Activated CD4-positive, alpha-beta T cell treated with anti-CD3 and anti-CD28 coated beads, Interleukin-2, amount 50 U/mL, for 1 hour (primary cell): ENCODE measurements around the gene POM121.
A peak's percentile ranks its signal among the peaks of the same experiment; 100 is the strongest.
"Not testable (repeated sequence)": the region's sequence is repeated elsewhere in the genome, so short reads cannot be mapped to it uniquely, and the experiment has no call there.

Source experiments
- DNase-seq: peaks from one replicate; pipeline ENCODE4 v3.0.0-alpha.2; 2020

The POM121 gene

DNA sequence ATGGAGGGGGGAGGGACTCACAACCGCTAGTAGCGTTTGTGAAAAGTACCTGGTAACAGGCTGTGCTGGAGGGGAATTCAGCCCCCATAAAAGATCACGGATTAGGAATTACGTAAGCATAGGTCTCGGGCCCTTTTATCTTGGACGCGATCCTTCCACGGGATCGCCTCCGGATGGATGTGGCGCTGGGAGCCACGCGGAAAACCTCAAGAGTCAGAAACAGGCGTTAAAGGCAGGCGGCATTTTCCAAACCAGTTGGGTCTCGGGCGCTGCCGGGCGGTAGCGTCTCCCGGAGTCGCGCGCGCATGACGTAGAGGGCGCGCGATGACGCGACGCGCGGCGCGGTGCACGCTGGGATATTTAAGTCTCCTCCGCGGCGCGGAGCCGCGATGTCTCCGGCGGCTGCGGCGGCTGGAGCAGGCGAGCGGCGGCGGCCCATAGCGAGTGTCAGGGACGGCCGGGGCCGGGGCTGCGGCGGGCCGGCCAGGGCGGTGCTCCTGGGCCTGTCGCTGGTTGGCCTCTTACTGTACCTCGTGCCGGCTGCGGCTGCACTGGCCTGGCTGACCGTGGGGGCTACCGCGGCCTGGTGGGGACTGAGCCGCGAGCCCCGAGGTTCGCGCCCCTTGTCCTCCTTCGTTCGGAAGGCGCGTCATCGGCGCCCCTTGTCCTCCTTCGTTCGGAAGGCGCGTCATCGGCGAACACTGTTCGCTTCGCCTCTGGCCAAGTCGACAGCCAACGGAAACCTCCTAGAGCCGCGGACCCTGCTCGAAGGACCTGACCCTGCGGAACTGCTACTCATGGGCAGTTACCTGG is at the start of gene POM121:
TSS of gene POM121 (plus strand) at position 363 of the 813 bp plus-strand sequence. CDS start at position 390, 27 bp downstream.
- DNase-seq, result peak; percentile 81

DNA sequence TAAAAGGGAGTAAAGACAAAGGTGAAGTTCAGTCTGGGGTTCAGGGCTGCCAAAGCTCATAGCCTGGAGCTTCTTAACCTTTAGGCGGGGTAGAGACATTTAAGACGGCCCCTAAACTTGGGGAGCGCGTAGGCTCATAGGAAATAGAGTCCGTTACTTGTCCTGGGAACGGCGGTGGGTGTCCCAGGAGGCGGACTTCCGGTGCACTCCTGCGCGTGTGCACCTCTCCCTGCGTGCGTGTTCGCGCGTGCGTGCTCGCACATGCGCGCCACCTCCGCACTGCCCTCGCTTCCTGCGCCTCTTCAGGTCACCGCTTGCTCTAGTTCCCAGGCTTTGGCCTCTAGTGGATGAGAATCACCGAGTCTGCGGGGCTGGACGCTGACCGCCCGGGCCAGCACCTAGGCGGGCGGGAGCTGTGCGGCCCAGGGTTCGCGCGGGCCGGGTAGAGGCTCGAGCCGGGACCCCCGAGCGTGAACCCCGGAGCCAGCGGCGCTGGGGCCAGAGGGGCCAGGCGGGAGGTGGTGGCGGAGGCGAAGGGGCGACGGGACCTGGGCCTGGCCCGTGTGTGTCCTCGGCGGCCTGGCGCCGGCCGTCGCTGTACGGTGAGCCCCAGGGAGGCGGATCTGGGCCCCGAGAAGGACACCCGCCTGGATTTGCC is 45.7 kb upstream of the POM121 start:
- DNase-seq, result peak; percentile 60

DNA sequence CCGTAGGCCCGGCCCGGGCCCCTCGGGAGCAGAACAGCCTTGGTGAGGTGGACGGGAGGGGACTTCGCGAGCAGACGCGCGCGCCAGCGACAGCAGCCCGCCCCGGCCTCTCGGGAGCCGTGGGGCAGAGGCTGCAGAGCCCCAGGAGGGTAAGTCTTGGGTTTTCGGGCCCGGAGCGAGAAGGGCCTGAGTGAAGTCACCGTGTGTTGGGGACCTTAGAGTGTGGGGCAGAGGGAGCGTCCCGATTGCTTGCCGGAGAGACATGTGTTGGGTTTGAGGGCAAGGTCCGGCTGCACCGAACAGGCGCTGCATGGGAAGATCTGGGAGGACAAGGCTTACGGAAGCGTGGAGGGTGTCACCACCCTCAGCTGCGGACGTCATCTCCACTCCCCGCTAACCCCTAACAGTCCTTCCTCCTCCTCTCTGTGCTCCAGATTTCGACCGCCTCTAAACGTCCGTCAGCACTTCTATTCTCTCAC is 45.1 kb upstream of the POM121 start:
- DNase-seq, result peak; percentile 29

DNA sequence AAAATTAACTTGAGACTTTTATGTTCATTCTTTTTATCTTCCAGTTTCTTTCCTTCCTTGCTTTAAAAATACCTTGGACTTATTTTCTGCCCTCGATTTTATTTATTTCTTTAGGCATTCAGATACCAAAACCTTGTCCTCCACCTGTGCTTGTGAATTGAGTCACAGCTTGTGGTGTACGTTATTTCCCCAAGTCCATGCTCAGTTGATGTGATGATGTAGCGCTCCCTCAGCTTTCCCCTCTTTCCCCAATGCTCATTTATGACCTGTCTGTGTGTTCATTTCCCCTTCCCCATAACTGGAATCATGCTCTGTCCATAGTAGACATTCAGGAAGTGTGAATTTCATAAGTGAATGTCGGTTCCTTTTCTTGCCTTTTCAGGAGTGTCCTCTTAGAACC is 33.1 kb upstream of the POM121 start:
- DNase-seq, result not testable (repeated sequence)

DNA sequence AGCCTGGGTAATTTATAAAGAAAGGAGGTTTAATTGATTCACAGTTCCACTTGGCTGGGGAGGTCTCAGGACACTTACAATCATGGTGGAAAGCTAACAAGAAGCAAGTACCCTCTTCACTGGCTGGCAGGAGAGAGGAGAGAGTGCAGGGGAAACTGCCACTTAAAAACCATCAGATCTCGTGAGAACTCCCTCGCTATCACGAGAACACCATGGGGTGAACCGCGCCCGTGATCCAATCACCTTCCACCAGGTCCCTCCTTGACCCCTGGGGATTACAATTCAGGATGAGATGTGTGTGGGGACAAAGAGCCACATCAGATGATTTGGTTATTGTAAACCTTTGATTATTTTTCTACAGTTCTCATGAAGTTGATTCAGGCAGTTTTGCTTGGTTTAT is 20.2 kb upstream of the POM121 start:
- DNase-seq, result not testable (repeated sequence)

DNA sequence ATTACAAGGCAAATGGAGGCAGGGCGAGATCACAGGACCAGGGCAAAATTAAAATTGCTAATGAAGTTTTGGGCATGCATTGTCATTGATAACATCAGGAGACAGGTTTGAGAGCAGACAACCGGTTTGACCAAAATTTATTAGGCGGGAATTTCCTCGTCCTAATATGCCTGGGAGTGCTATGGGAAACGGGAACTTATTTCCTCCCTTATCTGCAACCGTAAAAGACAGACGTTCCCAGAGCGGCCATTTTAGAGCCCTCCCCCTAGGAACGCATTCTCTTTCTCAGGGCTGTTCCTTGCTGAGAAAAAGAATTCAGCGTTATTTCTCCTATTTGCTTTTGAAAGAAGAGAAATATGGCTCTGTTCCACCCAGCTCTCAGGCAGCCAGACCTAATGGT is 16.5 kb upstream of the POM121 start:
- not testable (repeated sequence) for DNase-seq

DNA sequence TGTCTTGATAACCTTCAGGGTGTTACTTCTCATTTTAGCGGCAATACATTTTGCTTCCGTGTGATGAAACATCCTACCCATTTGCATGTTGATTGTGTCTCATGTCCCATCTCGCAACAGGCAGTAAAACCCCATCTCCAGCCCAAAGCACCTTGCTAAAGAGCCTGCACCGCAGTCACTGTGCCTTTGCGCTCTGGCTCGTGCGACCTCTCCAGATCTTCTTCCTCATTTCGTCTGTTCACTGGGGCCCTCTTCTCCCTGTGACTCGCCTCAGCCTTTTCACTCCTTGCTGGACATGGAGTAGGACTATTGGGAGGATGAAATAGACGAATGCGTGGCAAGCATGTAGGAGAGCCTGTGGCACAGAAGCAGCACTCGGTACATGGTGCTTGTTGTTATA is 13.5 kb upstream of the POM121 start:
- DNase-seq, result not testable (repeated sequence)

DNA sequence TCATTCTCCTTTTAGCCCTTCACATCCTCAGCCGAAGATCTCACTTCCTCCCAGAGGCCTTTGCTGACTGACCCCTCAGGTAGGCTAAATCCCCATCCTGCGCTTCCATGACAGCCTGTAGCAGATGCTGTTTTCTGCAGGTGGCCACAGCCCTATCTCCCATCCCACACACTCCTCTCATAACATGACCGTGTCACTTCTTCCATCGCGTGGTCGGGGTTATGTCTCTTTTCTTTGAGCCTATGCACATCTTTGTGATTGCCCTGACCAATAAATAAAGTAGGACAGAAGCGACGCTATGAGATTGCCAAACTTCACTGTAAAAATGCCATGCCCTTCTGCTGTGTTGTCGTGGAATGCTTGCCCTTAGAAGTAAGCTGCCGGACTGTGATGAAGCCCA is 11.1 kb upstream of the POM121 start:
- not testable (repeated sequence) for DNase-seq

DNA sequence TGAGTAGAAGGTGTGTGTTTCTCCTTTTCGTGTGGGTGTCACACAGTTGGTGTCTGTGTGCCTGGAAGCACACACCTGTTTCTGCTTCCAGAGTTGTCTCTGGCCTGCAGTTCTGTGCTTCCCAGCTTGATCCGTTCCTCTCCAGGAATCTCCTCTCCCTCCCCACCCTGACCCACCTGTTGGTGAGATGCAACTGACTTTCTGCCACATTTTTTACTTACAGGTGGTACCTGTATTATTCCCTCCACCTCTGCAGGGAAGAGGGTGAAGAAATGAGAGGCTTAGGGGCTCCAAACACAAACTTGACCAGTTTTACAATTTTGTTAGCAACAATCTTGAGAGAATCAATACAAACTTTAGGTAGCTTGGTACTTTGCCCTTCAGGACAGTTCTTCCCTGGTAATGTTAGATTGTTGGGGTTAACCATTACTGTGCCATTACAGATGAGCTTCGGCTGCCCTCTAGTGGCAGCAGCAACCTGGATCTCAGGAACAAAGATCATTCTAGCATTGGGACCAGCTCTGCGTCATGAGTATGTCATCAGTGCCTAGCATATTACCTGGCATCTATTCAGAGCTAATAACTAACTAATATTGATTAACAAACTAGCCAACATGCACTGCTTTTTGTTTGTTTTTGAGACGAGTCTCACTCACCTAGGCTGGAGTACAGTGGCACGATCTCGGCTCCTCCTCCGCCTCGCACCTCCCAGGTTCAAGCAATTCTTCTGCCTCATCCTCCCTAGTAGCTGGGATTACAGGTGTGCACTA is 10.0 kb upstream of the POM121 start:
- DNase-seq, result peak; percentile 58

DNA sequence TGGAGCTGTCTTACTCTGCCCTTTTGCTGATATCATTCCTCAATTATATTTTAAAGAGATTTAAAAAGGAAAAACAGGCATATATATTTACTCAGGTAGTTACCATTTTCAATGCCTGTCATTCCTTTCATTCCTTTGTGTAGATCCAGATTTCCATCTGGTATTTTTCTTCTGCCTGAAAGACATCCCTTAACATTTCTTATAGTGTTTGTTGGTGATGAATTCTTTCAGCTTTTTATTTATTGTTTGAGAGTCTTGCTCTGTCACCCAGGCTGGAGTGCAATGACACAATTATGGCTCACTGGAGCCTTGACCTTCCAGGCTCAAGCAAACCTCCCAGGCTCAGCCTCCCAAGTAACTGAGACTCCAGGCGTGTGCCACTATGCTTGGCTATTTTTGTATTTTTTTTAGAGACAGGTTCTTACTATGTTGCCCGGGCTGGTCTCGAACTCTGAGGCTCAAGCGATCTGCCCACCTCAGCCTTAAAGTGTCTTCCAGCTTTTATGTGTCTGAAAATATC is 5.6 kb upstream of the POM121 start:
- no peak for DNase-seq

DNA sequence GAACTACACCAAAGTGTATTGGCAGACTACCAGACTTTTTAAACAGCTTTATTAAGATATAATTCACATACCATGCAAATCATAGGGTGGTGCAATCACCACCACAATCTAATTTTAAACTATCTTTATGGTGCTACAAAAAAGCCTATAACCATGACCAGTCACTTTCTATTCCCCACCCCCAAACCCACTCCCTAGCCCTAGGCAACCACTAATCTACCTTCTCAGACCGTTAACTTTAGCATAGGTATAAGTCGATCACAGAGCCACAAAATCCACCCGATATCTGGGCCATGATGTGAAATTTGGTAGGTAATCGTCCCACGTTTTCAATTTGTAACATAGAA is 536 bp upstream of the POM121 start:
- no peak for DNase-seq

DNA sequence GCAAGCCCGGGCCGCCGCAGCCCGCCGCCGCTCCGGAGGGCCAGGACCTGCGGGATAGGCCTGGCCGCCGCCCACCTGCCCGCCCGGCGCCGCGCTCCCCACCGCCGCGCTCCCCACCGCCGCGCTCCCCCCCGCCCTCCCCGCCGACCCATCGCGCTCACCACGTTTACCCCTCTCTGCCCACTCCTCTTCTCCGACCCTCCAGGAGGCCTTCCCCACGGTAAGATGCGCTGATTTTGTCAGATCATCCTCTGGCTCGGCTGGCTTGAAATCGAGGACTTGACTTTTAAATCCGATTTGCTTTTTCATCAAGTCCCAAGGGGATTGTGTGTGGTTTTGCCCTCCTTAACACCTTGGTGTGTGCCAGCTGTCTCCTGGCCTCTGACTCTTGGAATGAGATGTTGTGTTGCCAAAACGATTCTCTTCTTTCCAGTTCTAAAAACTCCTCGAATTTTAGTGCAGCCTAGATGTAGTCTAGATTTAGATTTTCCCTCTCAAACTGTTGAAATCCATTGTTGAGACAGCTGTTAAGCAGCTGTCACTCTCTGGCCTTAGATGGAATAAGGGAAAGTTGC is 738 bp downstream of the POM121 start:
- no peak for DNase-seq

DNA sequence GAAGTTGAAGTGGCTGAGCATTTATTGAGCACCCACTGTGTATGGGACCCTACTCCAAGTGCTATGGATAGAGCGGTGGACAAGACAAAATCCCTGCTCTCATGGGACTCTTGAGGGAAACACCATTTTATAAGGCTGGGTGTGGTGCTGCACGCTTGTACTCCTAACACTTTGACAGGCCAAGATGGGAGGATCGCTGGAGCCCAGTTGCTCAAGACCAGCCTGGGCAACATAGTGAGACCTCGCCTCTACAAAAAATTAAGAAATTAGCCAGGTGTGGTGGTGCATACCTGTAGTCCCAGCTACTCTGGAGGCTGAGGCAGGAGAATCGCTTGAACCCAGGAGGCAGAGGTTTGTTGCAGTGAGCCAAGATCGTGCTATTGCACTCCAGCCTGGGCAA is 2.9 kb downstream of the POM121 start:
- not testable (repeated sequence) for DNase-seq

DNA sequence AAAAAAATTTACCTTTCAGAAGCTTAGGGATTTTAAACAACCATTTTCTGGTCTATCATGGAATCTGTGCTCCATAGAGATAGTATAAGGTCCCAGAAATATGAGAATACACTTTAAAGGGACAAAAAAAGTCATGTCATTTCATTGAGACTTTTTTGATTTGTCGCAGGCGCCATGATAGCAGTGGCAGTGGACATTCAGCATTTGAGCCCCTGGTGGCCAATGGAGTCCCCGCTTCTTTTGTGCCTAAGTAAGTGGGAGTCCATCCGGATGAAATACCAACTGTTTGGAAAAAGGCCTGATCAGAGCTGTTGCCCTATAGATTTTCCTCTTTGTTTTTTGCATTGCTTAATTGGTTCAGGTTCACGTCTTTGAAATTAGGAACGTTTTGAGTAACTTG is 3.3 kb downstream of the POM121 start:
- not testable (repeated sequence) for DNase-seq

DNA sequence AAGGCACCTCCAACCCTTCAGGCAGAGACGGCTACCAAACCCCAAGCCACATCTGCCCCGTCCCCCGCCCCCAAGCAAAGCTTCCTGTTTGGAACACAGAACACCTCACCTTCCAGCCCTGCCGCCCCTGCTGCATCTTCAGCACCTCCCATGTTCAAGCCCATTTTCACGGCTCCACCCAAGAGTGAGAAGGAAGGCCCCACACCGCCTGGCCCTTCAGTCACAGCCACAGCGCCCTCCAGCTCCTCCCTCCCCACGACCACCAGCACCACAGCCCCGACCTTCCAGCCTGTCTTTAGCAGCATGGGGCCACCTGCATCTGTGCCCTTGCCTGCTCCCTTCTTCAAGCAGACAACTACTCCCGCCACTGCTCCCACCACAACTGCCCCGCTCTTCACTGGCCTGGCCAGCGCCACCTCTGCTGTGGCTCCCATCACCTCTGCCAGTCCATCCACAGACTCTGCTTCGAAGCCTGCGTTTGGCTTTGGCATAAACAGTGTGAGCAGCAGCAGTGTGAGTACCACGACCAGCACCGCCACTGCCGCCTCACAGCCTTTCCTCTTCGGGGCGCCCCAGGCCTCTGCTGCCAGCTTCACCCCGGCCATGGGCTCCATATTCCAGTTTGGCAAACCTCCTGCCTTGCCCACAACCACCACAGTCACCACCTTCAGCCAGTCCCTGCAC is 17.3 kb downstream of the POM121 start:
- not testable (repeated sequence) for DNase-seq

DNA sequence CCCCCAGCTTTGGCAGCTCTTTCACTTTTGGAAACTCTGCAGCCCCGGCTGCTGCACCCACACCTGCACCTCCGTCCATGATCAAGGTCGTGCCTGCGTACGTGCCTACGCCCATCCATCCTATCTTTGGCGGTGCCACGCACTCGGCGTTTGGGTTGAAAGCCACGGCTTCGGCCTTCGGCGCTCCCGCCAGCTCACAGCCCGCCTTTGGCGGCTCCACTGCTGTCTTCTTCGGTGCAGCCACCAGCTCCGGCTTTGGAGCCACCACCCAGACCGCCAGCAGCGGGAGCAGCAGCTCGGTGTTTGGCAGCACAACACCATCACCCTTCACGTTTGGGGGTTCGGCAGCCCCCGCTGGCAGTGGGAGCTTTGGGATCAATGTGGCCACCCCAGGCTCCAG is 18.1 kb downstream of the POM121 start:
- DNase-seq, result not testable (repeated sequence)

DNA sequence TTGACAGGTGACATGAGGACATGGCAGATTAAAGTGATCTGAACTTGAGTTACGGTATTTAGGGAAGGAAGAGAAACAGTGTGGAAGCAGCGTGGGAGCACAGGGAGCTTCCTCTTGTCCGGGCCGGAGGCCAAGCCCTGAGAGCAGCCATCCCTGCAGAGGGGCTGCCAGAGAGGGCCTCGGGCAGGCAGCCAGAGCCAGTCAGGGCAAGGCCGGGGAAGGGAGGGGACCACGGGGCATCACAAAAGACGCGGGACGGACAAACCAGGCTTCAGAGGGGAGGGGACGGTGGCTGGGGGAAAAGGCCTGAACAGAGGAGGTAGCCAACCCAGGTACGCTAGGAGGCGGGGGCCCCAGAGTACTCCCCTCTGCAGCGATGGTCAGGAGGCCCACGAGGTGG is 20.0 kb downstream of the POM121 start:
- not testable (repeated sequence) for DNase-seq

DNA sequence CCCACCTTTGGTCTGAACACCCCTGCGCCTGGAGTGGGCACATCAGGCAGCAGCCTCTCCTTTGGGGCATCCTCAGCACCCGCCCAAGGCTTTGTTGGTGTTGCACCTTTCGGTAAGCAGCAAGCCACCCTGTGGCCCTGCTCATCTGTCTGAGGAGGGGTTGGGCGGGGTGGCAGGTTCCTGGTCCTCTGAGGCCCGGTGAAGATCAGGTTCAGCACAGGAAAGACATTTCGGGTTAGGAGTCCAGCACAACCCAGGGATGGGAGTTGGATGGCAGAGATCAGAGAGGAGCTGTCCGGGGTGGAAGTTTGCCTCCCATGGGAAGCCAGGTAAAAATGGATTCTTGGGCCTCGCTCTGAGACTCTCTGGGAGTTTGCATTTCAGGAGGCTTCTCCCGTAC is 20.7 kb downstream of the POM121 start:
- DNase-seq, result not testable (repeated sequence)

DNA sequence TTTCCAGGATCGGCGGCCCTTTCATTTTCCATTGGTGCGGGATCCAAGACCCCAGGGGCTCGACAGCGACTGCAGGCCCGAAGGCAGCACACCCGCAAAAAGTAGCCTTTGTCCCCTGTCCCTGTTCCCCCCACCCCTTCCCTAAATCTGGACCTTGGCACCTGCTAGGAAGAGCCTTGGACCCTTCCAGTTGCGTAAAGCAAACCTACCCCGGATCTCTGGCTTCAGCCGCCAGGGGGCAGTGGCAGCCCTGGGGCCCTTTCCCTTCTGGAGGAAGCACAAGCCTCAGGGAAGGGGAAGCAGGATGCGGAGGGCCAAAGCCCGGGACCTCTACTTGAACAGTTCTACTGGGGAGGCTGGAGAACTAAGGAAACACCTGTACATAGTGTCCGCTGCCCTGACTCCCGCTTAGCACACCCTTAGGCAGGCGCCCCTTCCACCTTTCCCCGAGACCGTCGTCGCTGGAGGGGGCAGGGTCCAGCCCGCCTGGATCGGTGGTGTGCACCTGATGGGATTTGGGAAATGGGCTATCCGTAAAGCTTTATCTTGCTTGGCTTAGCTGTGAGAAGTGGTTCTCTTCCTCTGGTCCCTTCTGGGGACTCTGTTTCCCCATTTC is 21.3 kb downstream of the POM121 start:
- not testable (repeated sequence) for DNase-seq

DNA sequence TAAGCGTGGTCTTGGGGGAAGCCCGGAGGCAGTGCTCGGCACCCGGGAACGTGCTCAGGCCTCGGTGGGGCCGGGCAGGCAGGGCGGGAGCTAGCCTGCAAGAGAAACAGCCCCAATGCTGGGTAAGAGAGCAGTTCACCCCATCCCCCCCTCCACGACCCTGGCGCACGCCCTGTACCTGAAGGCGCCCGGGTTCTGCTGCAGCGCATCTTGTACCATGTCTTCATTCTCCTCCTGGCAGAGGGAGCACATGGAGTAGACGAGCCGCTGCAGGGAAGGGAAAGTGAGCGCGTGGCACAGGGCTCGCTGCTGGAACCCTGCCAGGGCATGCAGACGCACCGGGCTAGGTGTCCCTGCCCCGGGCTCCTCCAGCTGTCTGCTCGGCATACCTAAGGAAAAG is 23.8 kb downstream of the POM121 start:
- DNase-seq, result not testable (repeated sequence)

DNA sequence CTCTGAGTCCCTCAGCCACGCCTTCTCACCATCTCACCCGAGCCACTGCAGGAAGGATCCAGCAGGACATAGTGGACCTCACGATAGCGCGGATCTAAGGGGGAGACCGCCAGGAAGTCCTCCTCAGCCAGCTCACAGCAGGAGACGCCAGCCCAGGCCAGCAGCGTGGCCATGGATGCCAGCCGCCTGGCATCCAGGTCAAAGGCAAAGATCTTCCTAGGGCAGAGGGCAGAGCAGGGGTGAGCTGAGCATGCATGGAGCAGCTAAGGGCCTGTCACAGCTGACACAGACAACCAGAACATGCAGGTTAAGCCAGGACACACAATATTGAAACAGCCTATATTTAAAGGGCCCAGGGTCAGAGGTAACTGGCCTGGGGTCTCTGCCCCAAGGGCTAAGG is 24.4 kb downstream of the POM121 start:
- DNase-seq, result not testable (repeated sequence)

DNA sequence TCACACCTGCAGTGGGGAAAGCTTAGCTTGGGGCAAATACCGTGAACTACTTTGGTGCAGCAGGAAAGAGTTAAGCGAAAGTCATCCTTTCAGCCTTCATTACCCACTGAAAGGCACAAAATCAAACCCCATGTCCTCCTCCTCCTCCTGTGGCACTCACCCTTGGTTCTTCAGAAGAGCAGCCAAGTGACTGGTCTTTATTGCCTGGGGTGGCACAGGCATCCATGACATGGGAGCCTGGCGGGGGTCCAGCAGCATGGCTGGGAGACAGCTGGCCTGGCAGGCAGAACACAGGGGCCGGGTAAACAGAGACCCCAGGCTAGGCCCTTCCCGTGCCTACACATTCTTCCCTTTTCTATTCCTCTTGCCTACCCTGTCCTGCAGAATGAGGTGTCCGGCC is 24.8 kb downstream of the POM121 start:
- DNase-seq, result not testable (repeated sequence)
